ENCODE results near the gene GSC2. TPM values are rescaled to one million over a fixed set of nuclear protein-coding genes. Genes with fewer than 3 reads are reported as not detected.

Gene GSC2, protein sequence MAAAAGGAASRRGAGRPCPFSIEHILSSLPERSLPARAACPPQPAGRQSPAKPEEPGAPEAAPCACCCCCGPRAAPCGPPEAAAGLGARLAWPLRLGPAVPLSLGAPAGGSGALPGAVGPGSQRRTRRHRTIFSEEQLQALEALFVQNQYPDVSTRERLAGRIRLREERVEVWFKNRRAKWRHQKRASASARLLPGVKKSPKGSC
- total RNA-seq (not detected), polyA plus RNA-seq (ENCODE audit: insufficient read depth in 1 of 8, insufficient read length in 8 of 8, low replicate concordance in 1 of 8) (not detected)
- long read RNA-seq, donor 1 = 0 reads
- long read RNA-seq, donor 2 = 0 reads
- long read RNA-seq, donor 3 = 0 reads
- long read RNA-seq, donor 4 = 0 reads
- long read RNA-seq, donor 5 = 0 reads
- long read RNA-seq, donor 6 = 0 reads
- long read RNA-seq, donor 7 = 0 reads
- long read RNA-seq, donor 8 = 0 reads
- long read RNA-seq, donor 9 = 0 reads
- long read RNA-seq, donor 10 = 0 reads
- long read RNA-seq, donor 11 = 0 reads

DNA sequence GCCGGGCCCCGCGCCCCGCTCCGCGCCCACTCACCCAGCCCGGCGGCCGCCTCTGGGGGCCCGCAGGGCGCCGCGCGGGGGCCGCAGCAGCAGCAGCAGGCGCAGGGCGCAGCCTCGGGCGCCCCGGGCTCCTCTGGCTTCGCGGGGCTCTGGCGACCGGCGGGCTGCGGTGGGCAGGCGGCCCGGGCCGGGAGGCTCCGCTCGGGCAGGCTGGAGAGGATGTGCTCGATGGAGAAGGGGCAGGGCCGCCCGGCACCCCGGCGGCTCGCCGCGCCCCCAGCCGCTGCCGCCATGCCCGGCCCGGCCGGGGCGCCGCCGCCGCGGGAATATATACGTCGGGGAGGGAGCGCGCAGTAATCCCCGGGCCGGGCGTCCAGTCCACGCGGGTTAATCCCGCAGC lies at the start of gene GSC2:
GSC2 (minus strand) TSS at position 302 of the 400 bp plus-strand sequence; CDS start at position 293, 9 bp downstream.
- H3K27ac ChIP-seq (ENCODE audit: low read length) = no peak within 1 kb of the TSS
- H3K4me3 ChIP-seq (ENCODE audit: low read length) = no peak within 1 kb of the TSS
- no peaks in the 10 kb centered on the region for H3K36me3 ChIP-seq (ENCODE audit: control insufficient read depth, insufficient read depth, low read length)
- no peak for DNase-seq
- H3K9me3 ChIP-seq (replicated peaks; ENCODE audit: control insufficient read depth, low read depth, low read length) = no peaks in the 10 kb centered on the region
- peaks cover 66% of the 10 kb centered on the region for H3K27me3 ChIP-seq (ENCODE audit: control insufficient read depth, insufficient read depth, low read length)
- under 1% methylated on average over 59 of the region's 59 CpGs for WGBS (ENCODE audit: insufficient coverage)
- H3K4me1 ChIP-seq (ENCODE audit: control insufficient read depth, insufficient read depth, low read length) = no peaks in the 10 kb centered on the region

DNA sequence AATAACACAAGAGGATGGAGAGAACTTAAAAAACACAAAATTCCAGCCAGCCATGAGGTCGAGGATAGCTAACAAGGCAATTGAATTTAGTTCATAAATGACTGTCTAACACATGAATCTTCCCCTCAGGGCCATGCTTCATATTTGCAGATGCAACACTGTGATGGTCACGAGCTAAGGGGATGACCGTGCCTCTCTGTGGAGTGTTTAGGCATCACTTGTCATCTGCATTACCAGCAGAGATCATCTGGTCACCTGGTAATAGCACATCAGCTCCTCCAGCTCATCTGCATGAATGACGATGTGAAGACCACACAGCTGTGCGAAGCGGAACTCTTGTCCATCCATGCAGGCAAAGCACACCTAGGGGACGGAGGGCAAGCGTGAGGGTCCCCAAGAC lies 49.4 kb upstream of the GSC2 start:
- H3K4me3 ChIP-seq (ENCODE audit: low read length) = no peak overlapping the region
- H3K36me3 ChIP-seq (ENCODE audit: control insufficient read depth, insufficient read depth, low read length) = peaks cover 20% of the 10 kb centered on the region
- H3K9me3 ChIP-seq (replicated peaks; ENCODE audit: control insufficient read depth, low read depth, low read length) = no peaks in the 10 kb centered on the region
- no peaks in the 10 kb centered on the region for H3K4me1 ChIP-seq (ENCODE audit: control insufficient read depth, insufficient read depth, low read length)
- 87% methylated on average over 7 of the region's 8 CpGs for WGBS (ENCODE audit: insufficient coverage)
- no peaks in the 10 kb centered on the region for H3K27me3 ChIP-seq (ENCODE audit: control insufficient read depth, insufficient read depth, low read length)
- H3K27ac ChIP-seq (ENCODE audit: low read length) = no peak overlapping the region
- DNase-seq = no peak

DNA sequence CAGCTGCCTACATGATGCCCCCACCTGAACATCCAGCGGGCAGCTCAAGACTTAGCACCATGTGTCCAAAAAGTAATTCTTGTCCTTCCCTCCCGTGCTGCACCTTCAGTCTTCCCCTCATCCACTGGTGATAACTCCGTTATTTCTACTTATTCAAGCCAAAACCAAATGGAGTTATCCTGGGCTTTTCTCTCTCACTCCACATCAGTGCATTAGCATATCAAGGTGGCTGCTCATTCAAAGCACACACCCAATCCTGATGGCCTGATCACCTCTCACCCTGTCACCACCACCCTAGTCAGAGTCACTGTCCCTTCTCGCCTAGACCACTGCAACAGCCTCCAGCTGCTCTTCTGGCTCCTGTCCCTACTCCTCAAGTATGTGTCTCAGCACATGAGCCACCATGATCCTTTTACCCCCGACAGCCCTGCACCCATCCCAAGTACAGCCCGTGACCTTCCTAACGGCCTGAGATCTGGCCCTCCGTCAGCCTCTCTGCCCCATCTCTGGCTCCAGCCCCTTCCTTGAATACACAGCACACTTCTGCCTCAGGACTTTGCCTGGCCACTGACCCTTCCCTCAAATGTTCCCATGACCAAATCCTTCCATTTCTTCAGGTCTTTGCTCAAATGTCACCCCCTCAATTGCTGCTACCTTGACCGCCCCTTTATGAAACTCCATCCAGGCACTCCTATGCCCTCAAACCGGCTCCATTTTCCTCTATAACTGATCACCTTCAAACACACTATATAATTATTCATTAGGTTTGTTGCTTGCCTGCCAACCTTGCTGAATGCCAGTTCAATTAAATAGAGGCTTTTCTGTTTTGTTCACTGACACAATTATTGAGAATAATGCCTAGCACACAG lies 48.1 kb upstream of the GSC2 start:
- DNase-seq = no peak
- Histone ChIP-seq H3K9me3 (replicated peaks; ENCODE audit: control insufficient read depth, low read depth, low read length) (no peaks in the 10 kb centered on the region), H3K4me1 (ENCODE audit: control insufficient read depth, insufficient read depth, low read length) (no peaks in the 10 kb centered on the region), H3K36me3 (ENCODE audit: control insufficient read depth, insufficient read depth, low read length) (peaks cover 20% of the 10 kb centered on the region), H3K27ac (ENCODE audit: low read length) (no peak overlapping the region), H3K27me3 (ENCODE audit: control insufficient read depth, insufficient read depth, low read length) (no peaks in the 10 kb centered on the region), H3K4me3 (ENCODE audit: low read length) (no peak overlapping the region)
- 85% methylated on average over 9 of the region's 10 CpGs for WGBS (ENCODE audit: insufficient coverage)

DNA sequence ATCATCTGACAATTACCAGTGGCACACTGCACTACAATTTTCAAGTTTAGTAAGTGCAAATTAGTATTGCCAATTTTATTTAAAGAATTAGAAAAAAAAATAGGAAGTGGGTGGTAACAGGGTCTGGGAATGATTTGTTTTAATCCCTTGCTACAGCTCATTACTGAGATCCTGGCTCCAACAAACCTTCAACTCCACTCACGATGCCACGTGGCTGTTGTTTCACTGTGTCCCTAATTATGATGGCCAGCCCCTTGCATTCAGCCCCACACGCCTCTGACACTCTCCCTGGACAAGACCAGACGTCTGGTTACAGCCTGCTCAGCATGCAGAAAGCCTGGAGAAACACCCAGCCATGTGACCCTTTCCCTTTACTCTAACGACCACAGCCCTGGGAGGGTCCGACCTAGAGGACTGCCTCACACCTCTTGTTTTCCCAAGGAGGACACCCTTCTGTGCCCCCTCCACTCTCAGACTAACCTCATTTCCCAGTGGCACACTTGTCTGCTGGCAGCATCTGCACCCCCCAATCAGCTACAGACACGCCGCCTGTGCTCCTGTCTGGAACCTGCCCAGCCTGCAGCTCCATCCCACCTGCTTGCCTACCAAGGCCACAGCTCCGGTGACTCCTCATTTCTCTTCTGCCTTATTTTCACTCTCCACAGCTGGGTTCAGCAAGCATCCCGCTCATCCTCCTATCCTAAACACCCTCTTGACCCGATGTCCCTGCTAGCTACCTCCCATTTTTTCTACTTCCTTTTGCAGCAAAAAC lies 46.9 kb upstream of the GSC2 start:
- 59% methylated on average over 11 of the region's 11 CpGs for WGBS (ENCODE audit: insufficient coverage)
- DNase-seq = no peak
- peaks cover 20% of the 10 kb centered on the region for H3K36me3 ChIP-seq (ENCODE audit: control insufficient read depth, insufficient read depth, low read length)
- H3K4me3 ChIP-seq (ENCODE audit: low read length) = no peak overlapping the region
- H3K27ac ChIP-seq (ENCODE audit: low read length) = no peak overlapping the region
- no peaks in the 10 kb centered on the region for H3K27me3 ChIP-seq (ENCODE audit: control insufficient read depth, insufficient read depth, low read length)
- H3K4me1 ChIP-seq (ENCODE audit: control insufficient read depth, insufficient read depth, low read length) = no peaks in the 10 kb centered on the region
- H3K9me3 ChIP-seq (replicated peaks; ENCODE audit: control insufficient read depth, low read depth, low read length) = no peaks in the 10 kb centered on the region

DNA sequence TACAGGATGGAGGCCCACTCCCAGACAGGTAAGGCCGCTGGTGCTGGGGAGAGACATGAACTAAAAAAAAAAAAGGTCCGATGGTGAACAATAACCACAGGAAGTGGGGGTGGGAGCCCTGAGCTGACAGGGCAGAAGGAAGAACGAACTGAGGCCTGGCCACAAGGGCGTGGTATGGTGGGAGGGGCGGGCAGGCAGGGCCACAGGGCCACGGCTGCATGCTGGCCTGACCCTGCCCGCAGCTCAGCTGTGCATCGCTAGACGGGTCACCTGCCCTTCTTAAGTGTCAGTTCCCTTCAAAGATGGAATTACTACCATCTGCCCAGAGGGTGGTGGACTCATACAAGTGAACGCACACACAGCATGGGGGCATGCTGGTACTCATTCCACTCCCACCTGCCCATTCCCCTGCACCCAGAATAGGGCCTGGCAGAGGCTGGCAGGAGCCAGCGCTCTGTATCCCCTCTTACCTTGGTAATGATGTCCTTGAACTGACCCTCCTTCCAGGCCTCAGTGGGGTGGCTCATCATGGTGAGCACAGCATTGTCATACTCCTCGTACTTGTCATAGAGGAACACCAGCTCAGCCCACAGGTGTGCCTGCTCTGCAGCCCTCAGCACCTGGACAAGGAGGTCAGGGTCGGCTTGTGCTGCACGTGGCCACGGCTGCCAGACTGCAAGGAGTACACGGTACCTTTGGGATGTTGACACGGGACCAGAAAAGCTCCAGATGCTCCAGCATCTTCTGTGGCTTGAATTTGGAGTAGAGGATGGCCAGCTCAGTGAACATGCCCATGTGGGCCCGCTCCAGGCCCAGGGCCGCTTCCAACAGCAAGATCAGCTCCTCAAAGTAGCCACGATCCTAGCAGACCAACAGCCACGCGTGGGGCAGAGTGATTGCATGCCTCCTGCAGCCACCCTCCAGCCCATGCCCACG lies 46.0 kb upstream of the GSC2 start:
- Histone ChIP-seq H3K4me1 (ENCODE audit: control insufficient read depth, insufficient read depth, low read length) (no peaks in the 10 kb centered on the region), H3K9me3 (replicated peaks; ENCODE audit: control insufficient read depth, low read depth, low read length) (no peaks in the 10 kb centered on the region), H3K36me3 (ENCODE audit: control insufficient read depth, insufficient read depth, low read length) (peaks cover 20% of the 10 kb centered on the region), H3K27me3 (ENCODE audit: control insufficient read depth, insufficient read depth, low read length) (no peaks in the 10 kb centered on the region), H3K27ac (ENCODE audit: low read length) (no peak overlapping the region), H3K4me3 (ENCODE audit: low read length) (no peak overlapping the region)
- 85% methylated on average over 16 of the region's 23 CpGs for WGBS (ENCODE audit: insufficient coverage)
- no peak for DNase-seq

DNA sequence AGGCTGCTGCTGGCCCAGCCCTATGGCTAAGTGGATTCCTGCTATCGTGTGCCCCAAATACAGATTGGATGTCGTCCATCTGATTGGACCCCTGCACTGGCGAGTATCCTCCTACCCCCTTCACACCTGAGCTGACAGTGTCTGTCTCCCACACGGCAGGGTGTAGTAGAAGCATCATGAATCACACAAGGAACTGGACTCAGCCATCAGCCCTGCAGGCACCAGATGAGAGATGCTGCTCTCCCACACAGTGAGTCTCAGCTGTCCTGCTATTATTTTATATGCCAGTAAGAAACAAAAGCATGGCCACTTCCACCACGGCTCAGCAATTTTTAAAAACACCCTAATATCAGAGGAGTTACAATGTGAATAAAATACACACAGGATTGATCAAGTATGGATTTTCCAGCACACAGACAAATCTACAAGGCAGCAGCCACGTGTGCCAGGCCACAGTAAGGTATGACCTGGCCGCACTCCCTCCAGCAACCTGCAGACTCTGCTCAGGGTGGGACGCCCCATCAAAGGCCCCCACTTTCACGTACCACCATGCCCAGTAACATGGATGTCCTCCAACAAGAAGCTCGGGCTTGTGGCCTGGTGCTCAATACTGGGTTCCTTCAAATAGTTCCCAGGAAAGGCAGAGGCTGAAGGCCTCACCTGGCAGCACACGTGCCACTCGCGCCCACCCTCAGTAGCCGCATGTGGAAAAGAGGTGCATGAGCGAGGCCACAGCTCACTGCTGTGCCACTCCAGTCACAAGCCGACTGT lies 44.9 kb upstream of the GSC2 start:
- DNase-seq = no peak
- Histone ChIP-seq H3K9me3 (replicated peaks; ENCODE audit: control insufficient read depth, low read depth, low read length) (no peaks in the 10 kb centered on the region), H3K4me3 (ENCODE audit: low read length) (no peak overlapping the region), H3K27ac (ENCODE audit: low read length) (no peak overlapping the region), H3K36me3 (ENCODE audit: control insufficient read depth, insufficient read depth, low read length) (peaks cover 20% of the 10 kb centered on the region), H3K27me3 (ENCODE audit: control insufficient read depth, insufficient read depth, low read length) (no peaks in the 10 kb centered on the region), H3K4me1 (ENCODE audit: control insufficient read depth, insufficient read depth, low read length) (no peaks in the 10 kb centered on the region)
- 91% methylated on average over 9 of the region's 16 CpGs for WGBS (ENCODE audit: insufficient coverage)

DNA sequence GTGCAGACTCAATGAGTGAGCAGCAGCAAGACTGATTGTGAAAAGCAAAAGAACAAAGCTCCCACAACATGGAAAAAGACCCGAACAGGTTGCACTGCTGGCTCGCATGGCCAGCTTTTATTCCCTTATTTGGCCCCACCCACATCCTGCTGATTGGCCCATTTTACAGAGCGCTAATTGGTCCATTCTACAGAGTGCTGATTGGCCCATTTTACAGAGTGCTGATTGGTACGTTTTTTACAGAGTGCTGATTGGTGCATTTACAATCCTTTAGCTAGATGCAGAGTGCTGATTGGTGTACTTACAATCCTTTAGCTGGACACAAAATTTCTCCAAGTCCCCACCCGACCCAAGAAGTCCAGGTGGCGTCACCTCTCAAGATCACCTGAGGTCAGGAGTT lies 43.8 kb upstream of the GSC2 start:
- no peak overlapping the region for H3K4me3 ChIP-seq (ENCODE audit: low read length)
- no peaks in the 10 kb centered on the region for H3K27me3 ChIP-seq (ENCODE audit: control insufficient read depth, insufficient read depth, low read length)
- DNase-seq = no peak
- H3K27ac ChIP-seq (ENCODE audit: low read length) = no peak overlapping the region
- no peaks in the 10 kb centered on the region for H3K4me1 ChIP-seq (ENCODE audit: control insufficient read depth, insufficient read depth, low read length)
- peaks cover 12% of the 10 kb centered on the region for H3K36me3 ChIP-seq (ENCODE audit: control insufficient read depth, insufficient read depth, low read length)
- WGBS (ENCODE audit: insufficient coverage) = 100% methylated on average over 1 of the region's 6 CpGs
- H3K9me3 ChIP-seq (replicated peaks; ENCODE audit: control insufficient read depth, low read depth, low read length) = no peaks in the 10 kb centered on the region

DNA sequence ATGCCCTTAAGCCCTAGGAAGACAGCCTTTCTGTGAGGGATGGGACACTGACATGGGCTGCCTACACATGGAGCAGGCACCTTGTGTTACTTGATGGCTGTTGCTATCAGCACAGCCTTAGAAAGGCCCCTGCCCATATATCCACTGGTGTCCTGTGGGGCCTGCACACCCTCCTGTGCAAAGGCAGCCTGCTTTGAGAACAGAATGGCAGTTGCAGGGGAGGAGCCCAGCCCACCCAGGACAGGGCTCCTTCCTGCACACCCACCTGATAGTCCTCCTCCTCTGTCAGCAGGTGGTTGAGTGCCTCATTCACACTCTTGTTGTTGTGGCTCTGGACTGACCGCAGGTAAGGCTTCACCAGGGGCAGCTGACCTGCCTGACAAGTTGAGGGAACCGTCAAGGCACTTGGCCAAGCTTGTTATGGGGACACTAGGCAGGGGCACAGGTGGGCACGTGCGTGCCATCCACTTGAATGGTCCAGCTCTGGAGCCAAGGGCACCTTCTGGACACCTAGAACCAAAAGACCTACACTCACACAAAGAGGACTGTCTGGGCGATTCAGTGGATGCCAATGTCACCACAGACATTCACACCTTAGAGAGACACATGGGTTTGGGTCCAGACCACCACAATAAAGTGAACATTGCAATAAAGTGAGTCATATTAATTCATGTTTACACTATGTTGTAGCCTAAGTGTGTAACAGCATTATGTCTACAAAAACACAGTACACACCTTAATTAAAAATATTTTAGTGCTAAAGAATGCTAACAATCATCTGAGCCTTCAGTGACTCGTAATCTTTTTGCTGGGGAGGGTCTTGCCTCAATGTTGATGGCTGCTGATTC lies 37.8 kb upstream of the GSC2 start:
- H3K27ac ChIP-seq (ENCODE audit: low read length) = no peak overlapping the region
- no peaks in the 10 kb centered on the region for H3K9me3 ChIP-seq (replicated peaks; ENCODE audit: control insufficient read depth, low read depth, low read length)
- DNase-seq = no peak
- peaks cover 7% of the 10 kb centered on the region for H3K4me1 ChIP-seq (ENCODE audit: control insufficient read depth, insufficient read depth, low read length)
- H3K27me3 ChIP-seq (ENCODE audit: control insufficient read depth, insufficient read depth, low read length) = no peaks in the 10 kb centered on the region
- 95% methylated on average over 4 of the region's 6 CpGs for WGBS (ENCODE audit: insufficient coverage)
- H3K4me3 ChIP-seq (ENCODE audit: low read length) = no peak overlapping the region
- H3K36me3 ChIP-seq (ENCODE audit: control insufficient read depth, insufficient read depth, low read length) = peaks cover 6% of the 10 kb centered on the region
